NB4 (cell line): ENCODE measurements around the gene RAB3B.

Experiments
- DNase-seq: peaks from one replicate; pipeline ENCODE4 v3.0.0; 2010; ENCODE audit warnings: low read depth
- H3K4me3 ChIP-seq: one replicate; pipeline ENCODE4 v1.5.1; 2011; ENCODE audit warnings: mild to moderate bottlenecking, low read depth, low read length, moderate library complexity
- CTCF ChIP-seq: IDR thresholded peaks from one replicate; pipeline ENCODE4 v1.5.1; 2012; ENCODE audit warnings: low read depth, low read length
- MAX ChIP-seq: IDR thresholded peaks from 2 replicates; pipeline ENCODE4 v1.6.1; 2011; ENCODE audit warnings: low read depth, low read length
- MYC ChIP-seq: IDR thresholded peaks from 2 replicates; pipeline ENCODE4 v1.6.1; 2011; ENCODE audit warnings: low read depth, low read length
- POLR2A ChIP-seq: IDR thresholded peaks from 2 replicates; pipeline ENCODE4 v1.6.1; 2011; ENCODE audit warnings: mild to moderate bottlenecking; ENCODE audit not compliant: insufficient read length; ENCODE audit errors: extremely low read depth

Gene RAB3B

GRCh38 chr1:51950701-51951100, 39.8 kb downstream of the RAB3B start:
- no peak overlapping the region for H3K4me3 ChIP-seq
- no peak for DNase-seq
- no peak for TF ChIP-seq MAX
- TF ChIP-seq MYC, result no peak

GRCh38 chr1:51949014-51949702, 41.3 kb downstream of the RAB3B start:
- no peak overlapping the region for H3K4me3 ChIP-seq
- no peak for DNase-seq
- TF ChIP-seq MAX (no peak), POLR2A (no peak), CTCF (no peak), MYC (no peak)

- H3K4me3 ChIP-seq, result no peak overlapping the region
- no peak for DNase-seq
- no peak for TF ChIP-seq MYC
- no peak for TF ChIP-seq POLR2A
- TF ChIP-seq MAX, result no peak
- no peak for TF ChIP-seq CTCF
Observed at GRCh38 chr1:51948491-51948915, 42.0 kb downstream of the RAB3B start.

- TF ChIP-seq POLR2A (no peak), CTCF (no peak), MYC (no peak), MAX (no peak)
- no peak for DNase-seq
- H3K4me3 ChIP-seq, result no peak overlapping the region
Observed at GRCh38 chr1:51946300-51946699, 44.2 kb downstream of the RAB3B start.

GRCh38 chr1:51945591-51945990, 44.9 kb downstream of the RAB3B start:
- H3K4me3 ChIP-seq, result no peak overlapping the region
- TF ChIP-seq MAX (no peak), MYC (no peak), CTCF (no peak), POLR2A (no peak)
- no peak for DNase-seq

- no peak for DNase-seq
- TF ChIP-seq MAX (no peak), MYC (no peak), CTCF (no peak), POLR2A (no peak)
- no peak overlapping the region for H3K4me3 ChIP-seq
Observed at GRCh38 chr1:51942281-51942680, 48.2 kb downstream of the RAB3B start.
